HG03139 (cell line): ENCODE measurements around the gene VDAC1.
"Not testable (repeated sequence)": the region's sequence is repeated elsewhere in the genome, so short reads cannot be mapped to it uniquely, and the experiment has no call there.

ENCODE experiments used
- ATAC-seq: cut with Tn5 transposase; IDR thresholded peaks from one replicate; pipeline ENCODE4 v1.9.1; 2021; ENCODE audit not compliant: unreplicated experiment

The VDAC1 gene

DNA sequence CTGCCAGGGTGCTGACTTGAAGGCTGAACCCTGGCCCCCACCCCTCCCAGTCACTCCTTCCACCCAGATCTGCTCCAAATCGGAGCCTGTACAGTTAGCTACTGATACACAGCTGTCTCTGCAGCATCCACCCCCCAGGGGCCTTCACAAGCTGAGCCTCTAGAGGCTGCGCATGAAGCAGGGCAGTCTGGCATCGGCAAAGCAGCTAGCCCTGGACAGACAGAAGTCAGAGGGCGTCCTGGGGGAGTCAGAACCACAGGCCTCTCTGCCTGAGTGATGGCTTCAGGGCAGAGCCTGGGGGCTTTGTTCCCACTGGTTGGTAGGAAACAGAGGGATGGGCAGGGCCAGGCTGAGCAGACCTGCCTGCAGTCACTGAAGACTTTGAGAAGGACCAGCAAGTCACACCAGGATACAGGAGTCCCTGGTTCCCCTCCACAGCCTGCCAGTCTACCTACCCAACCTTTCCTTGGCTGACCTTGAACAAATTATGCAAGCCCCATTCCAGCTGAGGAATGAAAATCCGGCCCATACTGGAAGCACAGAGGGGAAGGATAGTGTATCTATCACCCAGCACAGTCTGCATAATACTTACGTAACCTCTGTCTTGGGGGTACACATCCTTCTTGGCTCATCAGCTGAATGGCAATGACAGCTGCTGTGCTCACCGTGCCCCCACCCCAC, 8.8 kb downstream of the VDAC1 start:
- ATAC-seq = no peak

DNA sequence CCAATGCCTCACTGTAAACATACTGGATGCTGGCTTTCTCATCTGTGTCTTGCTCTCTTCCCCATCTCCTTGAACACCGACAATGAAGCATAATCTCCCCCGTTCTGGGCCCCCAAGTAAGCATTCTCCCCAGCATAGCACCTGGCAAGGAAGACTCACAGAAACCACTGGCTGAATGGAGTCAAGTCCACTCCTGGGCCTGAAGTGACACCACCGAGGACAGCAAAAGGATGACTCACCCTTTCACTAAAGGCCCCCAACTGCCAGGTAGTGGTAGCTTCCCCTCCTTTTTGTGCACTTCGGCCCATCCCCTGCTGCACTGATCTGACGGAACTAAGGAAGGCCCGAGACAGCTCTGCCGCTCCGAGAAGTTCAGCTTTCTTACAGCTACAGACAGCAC, 9.4 kb downstream of the VDAC1 start:
- ATAC-seq = no peak

DNA sequence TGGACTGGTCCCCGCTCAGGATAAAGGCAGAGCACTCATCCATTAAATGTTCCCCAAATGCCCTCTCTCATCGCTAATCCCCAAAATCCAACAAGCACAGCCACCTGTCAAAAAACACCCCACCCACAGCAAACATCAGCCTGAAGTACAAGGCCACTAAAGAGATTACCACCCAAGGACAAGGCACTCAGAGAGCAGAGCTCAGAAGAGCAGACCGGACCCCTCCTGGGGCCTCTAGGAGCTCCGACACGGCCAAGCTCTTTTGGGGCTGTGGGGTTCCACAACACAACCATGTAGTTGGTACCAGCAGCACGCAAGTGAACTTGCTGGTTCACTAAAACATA, 9.8 kb downstream of the VDAC1 start:
- no peak for ATAC-seq

DNA sequence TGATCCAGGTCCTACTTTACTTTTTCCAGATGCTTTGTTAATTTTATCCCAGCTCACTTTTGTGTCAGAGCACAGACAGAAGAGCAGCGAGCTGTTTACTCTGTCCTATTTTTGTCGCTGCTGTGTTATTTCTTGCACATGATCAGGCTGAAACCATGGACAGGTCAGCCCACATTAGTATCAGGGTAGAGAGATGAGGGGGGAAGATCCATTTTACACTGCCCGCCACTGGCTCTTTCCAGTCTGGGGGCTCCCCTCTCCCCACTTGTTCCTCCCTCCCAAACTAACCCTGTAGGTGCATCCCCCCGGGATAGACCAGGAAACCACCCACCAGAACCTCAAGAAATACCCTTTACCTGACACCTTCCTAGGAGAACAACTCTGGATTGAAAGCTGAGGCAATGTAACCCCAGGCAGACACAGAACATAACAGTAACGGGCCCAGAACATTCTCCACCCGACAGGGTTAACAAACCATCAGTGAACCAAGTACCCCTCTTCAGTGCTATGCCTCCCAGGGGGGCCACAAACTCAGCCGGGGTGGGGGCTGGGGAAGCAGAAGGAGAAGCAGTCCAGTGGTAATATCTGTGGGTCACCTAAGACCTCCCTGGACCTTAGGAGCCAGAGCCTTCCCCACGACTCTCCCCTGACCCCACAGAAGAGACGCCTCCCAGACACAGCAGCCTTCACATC, 10.3 kb downstream of the VDAC1 start:
- no peak for ATAC-seq

DNA sequence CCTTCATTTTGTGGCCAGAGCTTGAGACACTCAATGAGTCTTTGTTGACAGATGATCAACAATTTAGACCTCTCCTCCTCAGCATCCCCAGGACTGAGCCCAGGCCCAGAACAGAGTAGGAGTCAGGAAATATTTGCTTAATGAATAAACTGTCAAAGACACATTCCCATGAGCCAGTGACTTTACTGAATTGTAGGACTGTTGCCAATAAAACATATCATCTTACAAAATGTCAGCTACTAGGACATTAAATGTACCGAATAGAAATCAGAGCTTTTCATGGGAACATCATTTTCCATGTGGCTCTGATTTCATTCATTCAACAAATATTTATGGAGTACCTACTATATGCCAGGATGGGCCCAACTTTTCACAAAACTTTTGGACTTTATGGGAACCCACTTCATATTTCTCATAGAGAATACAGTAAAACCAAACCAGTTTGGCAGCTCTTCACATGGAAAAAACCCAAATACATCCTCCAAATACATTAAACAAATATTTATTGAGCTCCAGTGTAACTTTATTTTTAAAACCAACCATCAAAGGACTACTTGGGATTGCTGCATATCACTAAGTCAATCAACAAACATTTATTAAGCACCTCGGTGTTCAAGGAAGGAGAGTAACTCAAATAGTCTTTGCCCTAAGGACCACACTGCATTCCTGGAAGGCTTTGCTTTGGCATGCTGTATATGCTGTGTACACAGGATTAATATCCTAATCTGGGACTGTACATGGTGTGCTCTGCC, 11.4 kb downstream of the VDAC1 start:
- ATAC-seq = no peak

DNA sequence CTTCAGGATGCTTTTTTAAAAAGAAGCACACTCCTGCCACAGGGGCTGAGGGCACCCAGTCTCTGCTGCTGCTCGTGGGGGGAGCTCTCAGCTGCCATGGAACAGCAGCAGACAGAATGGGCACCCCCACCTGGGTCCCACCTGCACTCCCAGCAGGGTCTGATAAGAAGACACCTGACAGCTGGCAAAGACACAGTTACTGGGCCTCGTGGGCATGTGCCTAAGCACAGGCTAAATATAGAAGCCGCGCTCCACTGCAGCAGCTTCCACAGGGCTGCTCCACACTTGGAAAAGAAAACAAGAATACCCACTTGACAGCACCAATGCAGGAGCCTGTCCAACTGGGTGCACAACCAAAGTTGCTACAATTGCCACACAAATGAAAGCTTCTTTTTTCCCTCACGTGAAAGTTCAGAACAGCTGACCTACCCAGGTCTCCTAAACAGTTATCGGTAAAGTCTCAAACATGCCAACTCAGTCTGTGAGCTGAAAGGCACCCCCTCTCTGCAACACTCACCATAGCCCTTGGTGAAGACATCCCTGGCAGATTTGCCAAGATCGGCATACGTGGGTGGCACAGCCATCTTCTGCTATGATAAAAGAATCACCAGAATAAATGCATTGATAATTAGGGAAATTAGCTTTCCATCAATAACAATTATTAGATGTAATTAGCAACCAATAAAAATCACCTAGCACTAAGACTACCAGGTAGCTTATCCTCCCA, 12.2 kb downstream of the VDAC1 start:
- ATAC-seq = no peak

DNA sequence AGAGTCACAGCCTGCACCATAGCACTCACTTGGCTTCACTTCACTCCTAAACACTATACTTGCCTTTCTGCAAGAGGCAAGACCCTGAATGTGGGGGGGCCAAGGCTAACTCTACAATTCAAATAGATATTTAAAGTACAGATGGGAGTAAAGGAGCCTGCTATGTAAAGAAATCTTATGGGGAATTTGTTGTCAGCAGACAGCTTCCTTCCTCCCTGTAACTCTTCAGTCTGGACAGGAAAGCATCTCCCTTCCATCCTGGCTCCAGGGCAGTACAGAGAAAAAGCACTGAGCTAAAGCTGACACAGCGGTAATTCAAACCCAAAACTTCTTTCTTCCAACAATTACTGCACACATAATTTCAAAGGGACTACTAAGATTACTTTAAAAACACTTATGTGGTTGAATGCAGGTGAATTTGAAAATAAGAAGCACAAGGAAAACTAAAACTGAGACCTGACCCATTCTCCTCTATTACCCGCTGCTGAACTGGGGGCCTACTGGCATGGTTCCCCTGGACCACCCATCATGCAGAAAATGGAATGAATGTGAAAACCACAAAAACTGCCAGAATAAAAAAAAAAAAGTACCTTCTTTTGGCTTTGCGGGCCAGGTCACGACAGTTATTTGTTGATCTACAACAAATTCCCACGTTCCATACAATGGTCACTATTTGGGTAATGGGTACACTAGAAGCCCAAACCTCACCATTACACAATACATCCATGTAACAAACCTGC, 13.4 kb downstream of the VDAC1 start:
- no peak for ATAC-seq

DNA sequence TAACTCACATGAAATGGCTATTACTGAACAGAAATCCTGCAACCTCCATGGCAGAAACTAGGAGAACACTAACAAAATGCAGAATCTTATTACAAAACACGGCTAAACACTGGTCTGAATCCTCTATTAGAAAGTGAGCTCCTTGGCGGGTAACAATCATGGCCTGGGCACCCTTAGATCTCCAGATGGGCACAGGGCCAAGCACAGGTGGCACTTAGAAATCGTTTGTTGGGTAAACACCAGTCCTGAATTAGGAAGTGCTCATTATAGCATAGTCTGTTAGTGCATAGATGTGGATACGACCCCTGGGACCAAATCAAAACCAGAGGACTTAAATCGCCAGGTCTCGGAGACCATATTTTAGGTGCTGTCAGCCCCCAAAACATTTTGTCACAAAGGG, 14.4 kb downstream of the VDAC1 start:
- ATAC-seq = no peak

DNA sequence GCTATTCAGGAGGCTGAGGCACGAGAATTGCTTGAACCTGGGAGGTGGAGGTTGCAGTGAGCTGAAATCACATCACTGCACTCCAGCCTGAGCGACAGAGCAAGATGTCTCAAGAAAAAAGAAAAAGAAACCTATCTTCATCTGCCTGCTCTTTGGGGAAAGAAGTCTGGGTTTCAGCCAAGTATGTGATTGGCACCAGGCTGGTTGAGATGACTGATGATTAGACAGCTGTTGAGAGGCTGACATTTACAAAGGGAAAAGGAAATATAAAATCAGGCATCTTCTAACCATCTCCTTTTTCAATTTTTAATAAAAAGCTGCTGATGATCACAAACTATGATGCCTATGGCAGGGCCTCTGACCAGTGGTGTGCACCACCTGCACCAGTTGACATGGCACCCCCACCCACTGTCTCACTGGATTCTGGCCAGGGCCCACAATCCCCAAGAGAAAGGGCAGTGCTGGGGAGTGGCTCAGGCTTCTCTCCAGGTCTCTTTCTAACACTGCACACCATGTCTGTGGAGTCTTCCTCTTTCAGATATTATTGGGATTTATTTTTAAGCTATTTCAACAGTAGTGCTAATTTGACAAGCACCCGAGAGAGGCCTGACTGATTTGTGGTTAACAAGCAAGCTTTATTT, 19.1 kb downstream of the VDAC1 start:
- no peak for ATAC-seq

DNA sequence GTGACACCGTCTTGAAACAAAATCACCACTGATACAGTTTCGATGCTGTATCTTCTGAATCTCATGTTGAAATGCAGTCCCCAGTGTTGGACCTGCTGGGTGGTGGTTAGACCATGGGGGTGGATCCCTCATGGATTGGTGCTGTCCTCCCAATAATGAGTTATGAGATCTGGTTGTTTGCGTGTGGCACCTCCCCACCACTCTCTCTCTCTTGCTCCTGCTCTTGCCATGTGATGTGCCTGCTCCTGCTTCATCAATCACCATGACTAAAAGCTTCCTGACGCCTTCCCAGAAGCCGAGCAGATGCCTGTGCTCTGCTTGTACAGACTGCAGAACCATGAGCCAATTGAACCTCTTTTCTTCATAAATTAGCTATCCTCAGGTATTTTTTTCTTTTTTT, 21.1 kb downstream of the VDAC1 start:
- no peak for ATAC-seq

DNA sequence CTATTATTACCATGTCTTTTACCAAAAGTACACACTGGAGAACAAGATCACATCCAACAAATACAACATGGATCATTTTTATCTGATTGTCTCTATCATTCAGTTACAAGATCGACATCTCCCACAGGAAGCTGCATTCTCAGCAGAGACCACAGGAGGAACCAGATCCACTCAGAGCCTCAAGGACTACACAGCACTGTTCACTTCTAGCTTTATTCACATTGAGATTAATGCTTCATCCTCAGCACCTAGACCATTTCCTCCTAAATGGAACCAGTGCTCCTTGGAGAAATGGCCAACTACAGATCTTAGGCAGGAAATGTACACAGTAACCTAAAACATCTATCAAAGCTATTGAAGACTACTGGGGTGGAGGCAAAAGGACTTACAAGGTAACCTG, 23.1 kb downstream of the VDAC1 start:
- no peak for ATAC-seq

DNA sequence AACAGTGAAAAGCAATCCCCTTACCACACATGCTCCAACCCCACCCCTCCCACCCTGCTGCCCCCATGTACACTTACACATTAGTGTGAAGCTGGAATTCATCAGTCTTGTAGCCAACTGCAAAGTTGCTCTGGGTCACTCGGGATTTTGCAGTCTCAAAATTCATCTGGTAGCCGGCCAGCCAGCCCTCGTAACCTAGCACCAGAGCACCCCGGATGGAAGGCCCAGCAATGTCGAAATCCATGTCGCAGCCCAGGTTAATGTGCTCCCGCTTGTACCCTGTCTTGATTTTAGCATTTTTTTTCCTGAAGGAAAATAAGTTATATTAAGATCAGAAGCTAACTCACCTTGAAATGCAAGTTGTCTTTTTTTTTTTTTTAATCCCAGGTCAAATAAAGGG, 24.1 kb downstream of the VDAC1 start:
- ATAC-seq = no peak

DNA sequence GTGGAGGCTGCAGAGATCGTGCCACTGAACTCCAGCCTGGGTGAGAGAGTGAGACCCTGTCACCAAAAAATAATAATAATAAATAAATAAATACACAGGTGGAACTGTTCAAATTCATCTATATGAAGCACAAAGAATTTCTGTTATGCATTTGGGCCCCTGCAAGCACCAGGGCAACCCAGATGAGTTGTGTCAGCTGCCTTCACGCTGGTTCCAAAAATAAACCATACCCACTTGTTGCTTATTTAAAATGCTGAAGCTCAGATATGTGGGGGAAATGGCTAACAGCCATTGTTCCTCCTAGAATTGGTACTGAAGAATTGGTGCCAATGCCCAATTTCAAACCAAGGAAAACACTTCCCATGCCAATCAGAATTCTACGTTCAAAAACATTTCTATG, 25.8 kb downstream of the VDAC1 start:
- ATAC-seq = no peak

DNA sequence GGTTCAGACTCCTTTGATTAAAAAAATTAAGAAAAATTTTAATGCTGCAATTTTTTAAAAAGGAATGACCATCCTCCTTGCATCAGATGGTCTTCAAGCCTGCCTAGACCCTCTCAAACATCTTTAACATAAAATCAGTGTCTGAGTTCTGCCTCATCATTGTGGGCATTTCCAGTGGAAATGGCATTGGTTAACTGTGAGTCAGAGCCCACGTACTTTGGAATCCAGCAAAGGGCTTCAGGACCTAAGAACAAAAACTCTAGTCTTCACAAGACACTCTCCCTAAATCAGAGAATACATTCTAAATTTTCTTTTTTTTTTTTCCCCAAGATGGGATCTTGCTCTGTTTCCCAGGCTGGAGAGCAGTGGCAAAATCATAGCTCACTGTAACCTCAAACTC, 26.9 kb downstream of the VDAC1 start:
- no peak for ATAC-seq

DNA sequence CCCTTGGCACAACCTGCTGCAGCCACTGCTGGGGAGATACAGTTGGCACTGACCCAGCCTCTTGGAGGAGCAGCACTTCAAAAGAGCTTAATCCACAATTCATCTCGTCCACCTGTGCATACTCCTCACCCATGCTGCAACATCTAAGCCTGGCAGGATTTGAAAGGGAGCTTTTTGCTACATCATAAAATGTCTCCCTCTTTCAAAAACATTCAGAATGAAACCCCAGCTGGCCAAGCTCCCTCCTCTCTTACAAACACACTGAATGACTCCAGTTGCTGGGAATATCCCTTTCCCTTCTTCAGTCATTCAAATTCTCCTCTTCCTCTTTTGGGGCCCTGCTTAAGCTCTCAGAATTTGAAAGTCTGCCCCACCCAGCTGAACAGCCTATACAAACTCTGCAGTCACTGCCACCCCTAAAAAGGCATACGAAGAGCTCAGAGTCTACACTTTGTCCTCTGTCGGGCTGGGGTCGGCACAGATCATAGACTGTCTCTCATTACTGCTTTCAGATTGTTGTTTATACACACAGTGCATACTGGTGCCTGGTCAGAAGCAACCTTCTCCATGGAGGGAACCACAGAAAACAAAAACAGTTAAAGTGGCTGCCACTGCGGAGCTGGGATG, 27.5 kb downstream of the VDAC1 start:
- ATAC-seq = no peak

DNA sequence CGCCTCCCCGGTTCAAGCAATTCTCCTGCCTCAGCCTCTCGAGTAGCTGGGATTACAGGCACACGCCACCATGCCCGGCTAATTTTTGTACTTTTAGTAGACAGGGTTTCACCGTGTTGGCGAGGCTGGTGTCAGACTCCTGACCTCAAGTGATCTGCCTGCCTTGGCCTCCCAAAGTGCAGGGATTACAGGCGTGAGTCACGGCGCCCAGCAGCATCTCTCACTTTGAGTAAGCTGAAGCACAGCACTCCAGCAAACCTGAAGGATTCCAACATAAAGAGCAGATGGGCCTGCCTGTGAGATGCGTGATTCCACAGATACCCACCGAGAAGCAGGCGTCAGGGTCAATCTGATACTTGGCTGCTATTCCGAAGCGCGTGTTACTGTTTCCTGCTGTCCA, 29.2 kb downstream of the VDAC1 start:
- not testable (repeated sequence) for ATAC-seq

DNA sequence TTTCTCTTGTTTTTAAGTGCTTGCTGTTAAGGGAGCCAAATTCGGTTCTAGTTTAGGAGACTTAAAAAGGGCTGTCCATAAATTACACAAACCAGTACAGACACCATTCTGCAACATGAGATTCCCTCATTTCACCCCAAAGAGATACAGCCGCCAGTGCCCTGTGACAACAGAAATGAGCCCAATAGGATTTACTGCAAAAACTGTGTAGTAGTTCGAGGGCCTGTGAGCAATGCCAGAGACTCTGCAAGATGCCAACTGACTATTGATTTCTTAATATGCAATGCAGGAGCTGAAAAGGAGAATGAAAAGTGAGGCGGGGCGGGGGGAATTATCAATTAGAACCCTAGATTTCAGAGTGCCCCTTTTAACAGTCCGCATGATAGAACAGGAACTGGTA, 30.6 kb downstream of the VDAC1 start:
- ATAC-seq = no peak

DNA sequence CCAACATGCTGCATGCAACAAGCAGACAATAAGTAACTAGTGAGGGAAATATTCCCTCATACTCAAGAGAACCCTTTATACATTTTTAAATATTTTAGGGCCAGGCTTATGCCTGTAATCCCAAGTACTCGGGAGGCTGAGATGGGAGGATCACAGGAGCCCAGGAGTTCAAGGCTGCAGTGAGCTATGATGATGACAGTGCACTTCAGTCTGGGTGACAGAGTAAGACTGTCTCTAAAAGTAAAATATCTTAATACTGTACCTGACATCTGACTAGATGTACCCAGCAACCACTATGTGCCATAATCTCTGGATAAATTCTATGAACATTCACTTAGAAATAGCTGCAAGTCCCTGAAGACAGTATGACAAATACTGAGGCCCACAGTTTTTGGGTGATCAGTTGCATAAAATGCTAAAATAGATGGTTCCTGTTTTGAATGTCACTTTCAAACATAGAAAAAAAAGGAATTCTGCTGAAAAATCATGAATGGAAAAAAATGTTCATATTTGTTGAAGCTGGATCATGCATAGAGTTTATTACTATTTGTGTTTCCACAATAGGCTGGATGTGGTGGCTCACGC, 34.4 kb downstream of the VDAC1 start:
- no peak for ATAC-seq

DNA sequence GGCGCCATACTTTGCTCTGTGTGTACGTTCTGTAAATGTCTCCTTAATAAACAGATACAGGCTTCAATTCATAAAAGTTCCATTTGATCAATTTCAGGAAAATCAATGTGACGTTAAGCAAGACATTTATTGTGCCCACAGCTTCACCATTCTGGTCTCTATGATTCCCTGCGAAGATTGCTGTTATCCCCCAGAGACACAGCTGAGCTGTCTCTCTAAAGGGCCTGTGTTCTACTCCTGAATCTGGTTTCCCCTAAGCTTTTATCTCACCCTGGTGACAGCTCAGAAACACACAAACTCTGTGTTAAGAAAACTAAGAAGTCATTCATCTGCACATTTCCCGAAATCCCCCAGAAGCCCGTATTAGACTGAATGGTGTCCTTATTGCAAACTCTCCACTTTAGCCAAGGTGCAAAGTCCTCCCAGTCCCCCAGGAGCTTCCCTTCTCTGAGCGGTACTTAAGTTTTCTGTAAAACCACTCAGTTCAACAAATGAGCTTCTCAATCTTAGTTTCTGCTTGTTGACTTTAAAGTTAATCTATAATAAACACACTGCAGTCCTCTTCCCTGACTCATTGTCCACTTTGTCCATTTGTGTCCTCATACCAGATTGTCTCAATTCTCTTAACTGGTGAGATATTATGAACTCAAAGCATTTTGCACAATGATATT, 35.0 kb downstream of the VDAC1 start:
- ATAC-seq = no peak
